HepG2 (cell line): Measurements from ENCODE around the gene ANP32B. TPM values are rescaled to one million over a fixed set of nuclear protein-coding genes. Genes with fewer than 3 reads are reported as not detected.

ENCODE experiments used
- ATF1 ChIP-seq: IDR thresholded peaks from 2 replicates; pipeline ENCODE4 v1.6.1; 2016; ENCODE audit warnings: mild to moderate bottlenecking, control low read depth
- ATRX ChIP-seq: sonication (generic); formaldehyde crosslinking; IDR thresholded peaks from 2 replicates; pipeline ENCODE4 v1.4.0; 2020; ENCODE audit warnings: missing genetic modification reagents, borderline replicate concordance
- CENPT ChIP-seq: sonication (generic); formaldehyde crosslinking; IDR thresholded peaks from 2 replicates; pipeline ENCODE4 v1.8.0; 2022; ENCODE audit warnings: low read depth, mild to moderate bottlenecking, moderate library complexity, missing genetic modification reagents
- HDAC2 ChIP-seq: sonication (generic); formaldehyde crosslinking; IDR thresholded peaks from 2 replicates; pipeline ENCODE4 v1.4.0; 2020; ENCODE audit warnings: missing genetic modification reagents
- HMGXB3 ChIP-seq: sonication (generic); formaldehyde crosslinking; IDR thresholded peaks from 2 replicates; pipeline ENCODE4 v1.4.0; 2020; ENCODE audit warnings: missing genetic modification reagents, borderline replicate concordance
- LBX2 ChIP-seq: sonication (generic); formaldehyde crosslinking; IDR thresholded peaks from 2 replicates; pipeline ENCODE4 v1.5.0; 2020; ENCODE audit warnings: missing genetic modification reagents, mild to moderate bottlenecking, borderline replicate concordance
- NFYB ChIP-seq: sonication (generic); formaldehyde crosslinking; IDR thresholded peaks from 2 replicates; pipeline ENCODE4 v1.4.0; 2020; ENCODE audit warnings: missing genetic modification reagents
- NKX3-1 ChIP-seq: sonication (generic); formaldehyde crosslinking; IDR thresholded peaks from 2 replicates; pipeline ENCODE4 v1.5.0; 2020; ENCODE audit warnings: missing genetic modification reagents
- SRSF9 ChIP-seq: fragments of 200-400 bp; formaldehyde crosslinking; IDR thresholded peaks from 2 replicates; pipeline ENCODE4 v1.6.1; 2018; ENCODE audit warnings: borderline replicate concordance, mild to moderate bottlenecking, low read depth, low read length; ENCODE audit not compliant: insufficient read depth, poor library complexity, severe bottlenecking
- XBP1 ChIP-seq: sonication (generic); formaldehyde crosslinking; IDR thresholded peaks from 2 replicates; pipeline ENCODE4 v1.5.0; 2020; ENCODE audit warnings: missing genetic modification reagents
- ZKSCAN1 ChIP-seq: fragments of 150-350 bp; IDR thresholded peaks from 2 replicates; pipeline ENCODE4 v1.6.1; 2014; ENCODE audit warnings: low read length
- ZNF143 ChIP-seq: sonication (generic); formaldehyde crosslinking; IDR thresholded peaks from 2 replicates; pipeline ENCODE4 v1.4.0; 2020; ENCODE audit warnings: missing genetic modification reagents
- ZNF34 ChIP-seq: sonication (generic); formaldehyde crosslinking; IDR thresholded peaks from 2 replicates; pipeline ENCODE4 v1.4.0; 2020; ENCODE audit warnings: mild to moderate bottlenecking, missing genetic modification reagents, borderline replicate concordance
- ZNF512 ChIP-seq: sonication (generic); formaldehyde crosslinking; IDR thresholded peaks from 2 replicates; pipeline ENCODE4 v1.4.0; 2020; ENCODE audit warnings: mild to moderate bottlenecking, missing genetic modification reagents
- ZNF615 ChIP-seq: sonication (generic); formaldehyde crosslinking; IDR thresholded peaks from 2 replicates; pipeline ENCODE4 v1.5.0; 2020; ENCODE audit warnings: mild to moderate bottlenecking, missing genetic modification reagents, borderline replicate concordance
- ZNF773 ChIP-seq: sonication (generic); formaldehyde crosslinking; IDR thresholded peaks from 2 replicates; pipeline ENCODE4 v1.4.0; 2020; ENCODE audit warnings: missing genetic modification reagents, borderline replicate concordance
- ZNF782 ChIP-seq: sonication (generic); formaldehyde crosslinking; IDR thresholded peaks from 2 replicates; pipeline ENCODE4 v1.4.0; 2020; ENCODE audit warnings: missing genetic modification reagents, mild to moderate bottlenecking, borderline replicate concordance
- polyA plus RNA-seq, 8 experiments: library from polyadenylated mRNA; depleted of rRNA in 3 of 8; stranded (reverse) in 7 of 8; unstranded in 1 of 8; fragments of >200 nt; fragmentation: Illumina TruSeq in 4 of 8; extraction: Trizol in 4 of 8; gene quantifications; 2 replicates each; pipeline versions ENCODE4 v1.2.1 to v1.2.3, GENCODE V29; 2011 to 2016; ENCODE audit warnings: low read depth in 4 of 8, missing spikeins in 1 of 8, mixed read lengths in 1 of 8; ENCODE audit not compliant: insufficient read depth in 1 of 8
- total RNA-seq, 5 experiments: library from RNA; depleted of rRNA; stranded (reverse); fragments of >200 nt; fragmentation: Illumina TruSeq; extraction: Trizol; gene quantifications; 2 replicates each; pipeline ENCODE4 v1.2.3, GENCODE V29; 2016; ENCODE audit warnings: low read depth in 1 of 5
- TF ChIP-seq, protein P1 (sequence below): sonication (generic); formaldehyde crosslinking; conservative IDR thresholded peaks from 2 replicates; pipeline ENCODE4 v1.8.0; 2022; ENCODE audit warnings: low read depth, missing genetic modification reagents
- TF ChIP-seq, protein P2 (sequence below): sonication (generic); formaldehyde crosslinking; IDR thresholded peaks from 2 replicates; pipeline ENCODE4 v1.8.0; 2022; ENCODE audit warnings: missing genetic modification reagents, mild to moderate bottlenecking, inconsistent platforms, borderline replicate concordance

ANP32B gene
- total and polyA plus RNA-seq, 2 of the 13 experiments (the other 11 are each of a cell fraction or from before 2014, with no cell fraction given), result 22.1 to 37.5 TPM

- TF ChIP-seq LBX2 (CRISPR knock-in tag) (no peak), ZNF615 (CRISPR knock-in tag) (no peak), SRSF9 (no peak), NKX3-1 (CRISPR knock-in tag) (no peak; the same call in 1 of the 2 replicates), ZNF773 (CRISPR knock-in tag) (no peak), HDAC2 (CRISPR knock-in tag) (peak; percentile 40; the same call in 1 of the 2 replicates), HMGXB3 (no peak), ZNF512 (CRISPR knock-in tag) (no peak), ATF1 (CRISPR knock-in tag) (no peak), ZNF34 (no peak), ZKSCAN1 (no peak), CENPT (CRISPR knock-in tag) (no peak; the same call in 1 of the 2 replicates), ZNF782 (CRISPR knock-in tag) (no peak), ZNF143 (CRISPR knock-in tag) (no peak), XBP1 (CRISPR knock-in tag) (no peak), ATRX (CRISPR knock-in tag) (no peak), NFYB (CRISPR knock-in tag) (no peak)
- TF ChIP-seq, protein P1, sequence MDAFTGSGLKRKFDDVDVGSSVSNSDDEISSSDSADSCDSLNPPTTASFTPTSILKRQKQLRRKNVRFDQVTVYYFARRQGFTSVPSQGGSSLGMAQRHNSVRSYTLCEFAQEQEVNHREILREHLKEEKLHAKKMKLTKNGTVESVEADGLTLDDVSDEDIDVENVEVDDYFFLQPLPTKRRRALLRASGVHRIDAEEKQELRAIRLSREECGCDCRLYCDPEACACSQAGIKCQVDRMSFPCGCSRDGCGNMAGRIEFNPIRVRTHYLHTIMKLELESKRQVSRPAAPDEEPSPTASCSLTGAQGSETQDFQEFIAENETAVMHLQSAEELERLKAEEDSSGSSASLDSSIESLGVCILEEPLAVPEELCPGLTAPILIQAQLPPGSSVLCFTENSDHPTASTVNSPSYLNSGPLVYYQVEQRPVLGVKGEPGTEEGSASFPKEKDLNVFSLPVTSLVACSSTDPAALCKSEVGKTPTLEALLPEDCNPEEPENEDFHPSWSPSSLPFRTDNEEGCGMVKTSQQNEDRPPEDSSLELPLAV, result no peak
- TF ChIP-seq, protein P2, sequence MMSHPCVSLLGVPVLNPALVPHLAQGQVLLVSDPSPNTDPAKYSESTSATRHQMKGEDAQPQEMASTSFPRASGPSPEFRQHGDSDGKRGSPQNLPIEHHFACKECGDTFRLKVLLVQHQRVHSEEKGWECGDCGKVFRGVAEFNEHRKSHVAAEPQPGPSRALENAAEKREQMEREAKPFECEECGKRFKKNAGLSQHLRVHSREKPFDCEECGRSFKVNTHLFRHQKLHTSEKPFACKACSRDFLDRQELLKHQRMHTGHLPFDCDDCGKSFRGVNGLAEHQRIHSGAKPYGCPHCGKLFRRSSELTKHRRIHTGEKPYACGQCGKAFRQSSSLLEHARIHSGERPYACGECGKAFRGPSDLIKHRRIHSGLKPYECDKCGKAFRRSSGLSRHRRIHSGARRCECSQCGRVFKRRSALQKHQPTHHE (CRISPR knock-in tag), result no peak; the same call in 1 of the 2 replicates
Measured at GRCh38 chr9:97982683-97983588, at the start of gene ANP32B (continued).
